Superior temporal gyrus (tissue), 1 donor: ENCODE results near the gene VPS13A.
"Not testable (repeated sequence)": the region's sequence is repeated elsewhere in the genome, so short reads cannot be mapped to it uniquely, and the experiment has no call there.

Experiments used
- DNase-seq: peaks from one replicate; pipeline ENCODE4 v3.0.0-alpha.2; 2016; ENCODE audit errors: extremely low spot score

Gene VPS13A

DNA sequence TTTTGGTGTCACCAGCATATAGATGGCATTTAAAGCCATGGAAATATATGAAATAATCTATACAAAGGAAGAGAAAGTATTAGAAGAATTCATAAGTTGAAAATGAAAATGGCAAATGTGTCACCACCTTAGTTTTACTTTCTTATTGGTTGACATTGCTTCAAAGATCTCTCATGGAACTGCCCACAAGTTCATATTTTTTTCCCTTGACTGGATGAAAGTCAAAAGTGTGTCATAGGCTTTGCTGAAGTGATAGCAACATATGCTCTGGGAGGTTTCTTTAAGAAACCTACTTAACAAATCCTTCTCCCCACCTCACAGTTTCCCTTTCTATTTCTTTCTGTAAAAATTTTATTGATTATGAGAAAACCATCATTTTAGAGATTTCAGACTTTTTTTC lies 127.2 kb downstream of the VPS13A start:
- DNase-seq, result no peak

- DNase-seq, result no peak
These were observed 128.5 kb downstream of the VPS13A start for GRCh38 chr9:77305622-77306400.

DNA sequence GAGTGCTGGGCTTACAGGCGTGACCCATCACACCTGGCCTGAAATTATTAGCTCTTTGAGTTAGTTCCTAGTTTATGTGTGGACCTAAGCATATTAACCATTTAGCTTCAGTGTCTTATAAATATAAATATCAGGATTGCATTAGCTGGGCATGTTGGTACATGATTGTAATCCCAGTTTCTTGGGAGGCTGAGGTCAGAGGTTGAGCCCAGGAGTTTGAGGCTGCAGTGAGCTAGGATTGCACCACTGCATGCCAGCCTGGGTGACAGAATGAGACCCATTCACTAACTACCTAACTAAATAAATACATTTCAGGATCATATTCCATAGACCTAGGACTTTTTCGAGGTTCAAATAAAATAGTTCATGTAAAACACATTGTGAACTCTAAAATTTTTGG lies 129.8 kb downstream of the VPS13A start:
- no peak for DNase-seq

DNA sequence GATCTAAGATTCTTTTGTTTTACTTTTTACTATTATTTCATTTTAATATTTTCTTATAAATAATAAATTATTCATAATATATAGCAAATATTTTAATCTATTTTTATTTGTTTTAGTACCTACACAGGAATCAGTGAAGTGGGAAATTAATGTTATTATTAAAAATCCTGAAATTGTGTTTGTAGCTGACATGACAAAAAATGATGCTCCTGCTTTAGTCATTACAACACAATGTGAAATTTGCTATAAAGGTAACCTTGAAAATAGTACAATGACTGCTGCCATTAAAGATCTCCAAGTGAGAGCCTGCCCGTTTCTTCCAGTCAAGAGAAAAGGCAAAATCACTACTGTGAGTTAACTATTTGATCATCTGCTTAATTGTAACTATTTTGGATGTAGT lies 138.7 kb downstream of the VPS13A start:
- no peak for DNase-seq

GRCh38 chr9:77325058-77325457 lies 147.7 kb downstream of the VPS13A start:
- DNase-seq, result no peak

DNA sequence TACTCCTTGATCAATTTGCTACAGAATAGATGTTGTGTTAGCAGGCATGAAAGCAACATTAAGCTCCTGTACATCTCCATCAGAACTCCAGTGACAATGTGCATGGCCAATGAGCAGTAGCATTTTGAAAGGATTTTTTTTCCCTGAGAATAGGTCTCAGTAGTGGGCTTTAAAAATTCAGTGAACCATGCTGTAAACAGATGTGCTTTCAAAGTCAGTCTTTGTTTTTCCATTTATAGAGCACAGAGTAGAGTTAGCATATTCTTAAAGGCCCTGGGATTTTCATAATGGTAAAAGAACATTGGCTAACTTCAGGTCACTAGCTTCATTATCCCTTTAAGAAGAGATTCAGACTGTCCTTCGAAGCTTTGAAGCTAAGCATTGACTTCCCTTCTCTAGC lies 150.8 kb downstream of the VPS13A start:
- no peak for DNase-seq

DNA sequence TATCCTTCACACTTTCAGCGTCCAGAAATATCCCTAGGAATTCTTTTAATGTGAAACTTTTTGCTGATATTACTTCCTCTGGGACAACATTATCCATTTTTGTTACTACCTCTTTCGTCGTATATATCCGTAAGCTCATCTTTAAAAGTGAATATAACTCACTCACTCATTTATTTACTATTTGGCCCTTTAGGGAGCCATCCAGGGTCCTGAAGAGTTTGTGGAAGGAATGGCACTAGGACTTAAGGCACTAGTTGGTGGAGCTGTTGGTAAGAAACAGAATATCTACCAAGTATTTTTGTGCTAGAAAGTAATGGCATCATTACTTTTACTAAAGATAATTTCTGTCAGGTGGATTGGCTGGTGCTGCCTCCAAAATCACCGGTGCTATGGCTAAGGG lies 192.7 kb downstream of the VPS13A start:
- DNase-seq, result no peak

- no peak for DNase-seq
These were observed 196.9 kb downstream of the VPS13A start for GRCh38 chr9:77374266-77374665.

DNA sequence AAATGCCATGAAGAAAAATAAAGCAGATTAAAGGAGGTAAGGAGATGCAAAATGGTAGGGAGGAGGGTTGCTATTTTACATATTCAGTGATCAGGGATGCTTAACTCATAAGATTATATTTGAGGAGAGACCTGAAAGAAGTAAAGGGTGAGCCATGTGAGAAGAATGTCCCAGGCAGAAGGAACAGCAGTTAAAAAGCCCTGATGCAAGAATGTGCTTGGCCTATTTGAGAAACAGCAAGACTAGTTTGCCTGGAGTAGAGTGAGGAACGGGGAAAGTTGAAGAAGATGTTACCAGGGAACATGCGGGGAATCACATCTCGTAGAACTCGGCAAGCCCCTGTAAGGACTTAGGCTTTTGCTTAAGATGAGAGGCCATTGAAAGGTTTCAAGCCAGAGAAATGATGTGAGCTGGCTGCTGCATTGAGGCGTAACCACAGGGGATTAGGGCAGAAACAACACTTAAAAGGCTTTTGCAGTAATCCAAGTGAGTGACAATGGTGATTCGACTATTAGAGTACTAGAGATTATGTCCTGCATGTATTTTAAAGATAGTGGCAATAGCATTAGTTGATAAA lies 198.7 kb downstream of the VPS13A start:
- DNase-seq, result no peak

- no peak for DNase-seq
These were observed 207.1 kb downstream of the VPS13A start for GRCh38 chr9:77384406-77384805.

- no peak for DNase-seq
These were observed 208.9 kb downstream of the VPS13A start for GRCh38 chr9:77386187-77386586.

GRCh38 chr9:77391834-77392233 lies 214.5 kb downstream of the VPS13A start:
- no peak for DNase-seq

GRCh38 chr9:77392328-77392727 lies 215.0 kb downstream of the VPS13A start:
- DNase-seq, result no peak

- not testable (repeated sequence) for DNase-seq
These were observed 221.2 kb downstream of the VPS13A start for GRCh38 chr9:77398581-77398980.

GRCh38 chr9:77399964-77400363 lies 222.6 kb downstream of the VPS13A start:
- no peak for DNase-seq

GRCh38 chr9:77402286-77402685 lies 225.0 kb downstream of the VPS13A start:
- DNase-seq, result no peak

GRCh38 chr9:77403239-77403638 lies 225.9 kb downstream of the VPS13A start:
- DNase-seq, result no peak

DNA sequence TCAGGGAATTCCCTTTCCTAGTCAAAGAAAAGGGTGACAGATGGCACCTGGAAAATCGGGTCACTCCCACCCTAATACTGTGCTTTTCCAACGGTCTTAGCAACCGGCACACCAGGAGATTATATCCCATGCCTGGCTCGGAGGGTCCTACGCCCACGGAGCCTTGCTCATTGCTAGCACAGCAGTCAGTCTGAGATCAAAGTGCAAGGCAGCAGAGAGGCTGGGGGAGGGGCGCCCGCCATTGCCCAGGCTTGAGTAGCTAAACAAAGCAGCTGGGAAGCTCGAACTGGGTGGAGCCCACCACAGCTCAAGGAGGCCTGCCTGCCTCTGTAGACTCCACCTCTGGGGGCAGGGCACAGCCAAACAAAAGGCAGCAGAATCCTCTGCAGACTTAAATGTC lies 231.2 kb downstream of the VPS13A start:
- DNase-seq, result not testable (repeated sequence)

- no peak for DNase-seq
These were observed 240.2 kb downstream of the VPS13A start for GRCh38 chr9:77417566-77417965.

GRCh38 chr9:77418226-77418625 lies 240.9 kb downstream of the VPS13A start:
- DNase-seq, result no peak

GRCh38 chr9:77420641-77421040 lies 243.3 kb downstream of the VPS13A start:
- DNase-seq, result no peak

GRCh38 chr9:77421506-77422265 lies 244.4 kb downstream of the VPS13A start:
- no peak for DNase-seq

GRCh38 chr9:77422969-77423368 lies 245.6 kb downstream of the VPS13A start:
- no peak for DNase-seq
